K562 (cell line): Measurements from ENCODE around the gene CCN5. TPM values are rescaled to one million over a fixed set of nuclear protein-coding genes. Genes with fewer than 3 reads are reported as not detected.

ENCODE experiments used
- ATAC-seq: fragments of 200-7000 bp; cut with Tn5 transposase; 3 replicates; pipeline ENCODE4 v1.9.1; 2020; ENCODE audit warnings: moderate library complexity
- BruUV-seq: library from RNA; stranded (reverse); fragments of 400-500 nt; replicated peaks from 2 replicates; lab custom pipeline; 2021; lab: Mats Ljungman, UMichigan
- CTCF ChIA-PET: fragments of 300-600 bp; formaldehyde crosslinking; extraction: SDS; loops from one replicate; lab custom pipeline; 2021; ENCODE audit warnings: low intra/inter-chr PET ratio; lab: Yijun Ruan, JAX
- POLR2A ChIA-PET: fragments of 300-600, 350-650 bp; sonication (Branson Sonifier 250); formaldehyde crosslinking; extraction: SDS; loops from one replicate; lab custom pipeline; 2021; ENCODE audit warnings: antibody characterized with exemption, inconsistent platforms; lab: Yijun Ruan, JAX
- DNase-seq, 4 experiments: peaks; one replicate each; pipeline versions ENCODE4 v3.0.0 to v3.0.0-alpha.2; 2011 to 2018; ENCODE audit warnings: low spot score in 3 of 4, mixed read lengths in 3 of 4; ENCODE audit errors: extremely low read depth in 1 of 4
- FAIRE-seq: peaks from 2 replicates; lab custom pipeline; 2011; peaks lifted over from hg19 to GRCh38; lab: Jason Lieb, UNC
- H2AFZ ChIP-seq: 2 replicates; pipeline ENCODE4 v1.6.0; 2011; ENCODE audit warnings: low read depth, low read length, control low read depth, inconsistent platforms
- H3K27ac ChIP-seq: fragments of 200-600 bp; 3 replicates; pipeline ENCODE4 v1.8.0; 2011; ENCODE audit warnings: low read depth, mild to moderate bottlenecking, control low read depth, inconsistent platforms, low read length, moderate library complexity, mixed read lengths; ENCODE audit errors: extremely low read depth
- H3K27me3 ChIP-seq, 2 experiments: fragments of 300-600 bp in 1 of 2; 2 replicates in 1 of 2; 3 replicates in 1 of 2; pipeline versions ENCODE4 v1.6.0 to v1.8.0; 2011; ENCODE audit warnings: inconsistent platforms in 2 of 2, low read length in 2 of 2, mild to moderate bottlenecking in 1 of 2, mixed read lengths in 1 of 2, moderate library complexity in 1 of 2; ENCODE audit not compliant: control insufficient read depth in 2 of 2, insufficient read depth in 2 of 2
- H3K36me3 ChIP-seq: fragments of 300-600 bp; 3 replicates; pipeline ENCODE4 v1.8.0; 2011; ENCODE audit warnings: mild to moderate bottlenecking, low read length, inconsistent platforms; ENCODE audit not compliant: control insufficient read depth, insufficient read depth
- H3K4me1 ChIP-seq, 2 experiments: fragments of 200-600 bp in 1 of 2; replicated peaks in 1 of 2; 2 replicates in 1 of 2; 3 replicates in 1 of 2; pipeline versions ENCODE4 v1.5.1 to v1.8.0; 2011; ENCODE audit warnings: inconsistent platforms in 2 of 2, low read length in 2 of 2, mild to moderate bottlenecking in 1 of 2, mixed read lengths in 1 of 2, moderate library complexity in 1 of 2; ENCODE audit not compliant: control insufficient read depth in 2 of 2, insufficient read depth in 2 of 2
- H3K4me2 ChIP-seq: 2 replicates; pipeline ENCODE4 v1.6.1; 2011; ENCODE audit warnings: low read length, control low read depth, inconsistent platforms, mixed read lengths; ENCODE audit not compliant: insufficient read depth
- H3K4me3 ChIP-seq: fragments of 200-600 bp; sonication (generic), shearing (Covaris generic); 2 replicates; pipeline ENCODE4 v1.5.1; 2016; ENCODE audit warnings: control low read depth, inconsistent platforms
- H3K79me2 ChIP-seq: fragments of 200-600 bp; 3 replicates; pipeline ENCODE4 v1.8.0; 2011; ENCODE audit warnings: low read length, inconsistent platforms; ENCODE audit not compliant: control insufficient read depth, insufficient read depth
- H3K9ac ChIP-seq, 2 experiments: 2 replicates each; pipeline versions ENCODE4 v1.6.0 to v1.6.1; 2011; ENCODE audit warnings: low read depth in 2 of 2, low read length in 2 of 2, control low read depth in 1 of 2, inconsistent platforms in 1 of 2, mild to moderate bottlenecking in 1 of 2, mixed read lengths in 1 of 2; ENCODE audit not compliant: insufficient read depth in 1 of 2
- H3K9me1 ChIP-seq: one replicate; pipeline ENCODE4 v1.6.0; 2011; ENCODE audit warnings: inconsistent platforms, mild to moderate bottlenecking, low read length, moderate library complexity; ENCODE audit not compliant: control insufficient read depth, insufficient read depth
- H3K9me3 ChIP-seq: replicated peaks from 2 replicates; pipeline ENCODE4 v1.5.1; 2011; ENCODE audit warnings: low read depth, low read length, inconsistent platforms; ENCODE audit not compliant: control insufficient read depth, insufficient read depth
- H4K20me1 ChIP-seq: replicated peaks from 2 replicates; pipeline ENCODE4 v1.6.1; 2011; ENCODE audit warnings: low read length, inconsistent platforms, mixed read lengths; ENCODE audit not compliant: control insufficient read depth, insufficient read depth
- ADNP ChIP-seq: fragments of 200-800 bp; sonication (Bioruptor generic); IDR thresholded peaks from 2 replicates; pipeline ENCODE4 v1.6.1; 2016; ENCODE audit warnings: missing genetic modification characterization, missing compliant biosample characterization
- BCOR ChIP-seq: fragments of 450-650 bp; IDR thresholded peaks from 2 replicates; pipeline ENCODE4 v1.6.1; 2016
- CBX3 ChIP-seq, 2 experiments: IDR thresholded peaks; 1 replicate in 1 of 2; 2 replicates in 1 of 2; pipeline ENCODE4 v1.6.1; 2012; ENCODE audit warnings: inconsistent platforms in 2 of 2, low read length in 2 of 2, borderline replicate concordance in 1 of 2, control low read depth in 1 of 2
- CHD4 ChIP-seq: fragments of 200-600 bp; sonication (generic); IDR thresholded peaks from 3 replicates; pipeline ENCODE4 v1.6.1; 2012; ENCODE audit warnings: low read depth, mild to moderate bottlenecking, mixed read lengths, low read length, inconsistent platforms; ENCODE audit not compliant: insufficient read depth, insufficient replicate concordance, poor library complexity, severe bottlenecking
- KDM1A ChIP-seq, 2 experiments: fragments of 450-650 bp; IDR thresholded peaks; 2 replicates each; pipeline ENCODE4 v1.6.1; 2016; ENCODE audit warnings: mild to moderate bottlenecking in 2 of 2
- RBM25 ChIP-seq: fragments of 200-400 bp; formaldehyde crosslinking; IDR thresholded peaks from 2 replicates; pipeline ENCODE4 v1.6.1; 2018; ENCODE audit warnings: low read length, low read depth, moderate library complexity; ENCODE audit not compliant: severe bottlenecking
- SMARCA5 ChIP-seq: fragments of 450-650 bp; IDR thresholded peaks from 2 replicates; pipeline ENCODE4 v1.6.1; 2016
- ZC3H11A ChIP-seq: IDR thresholded peaks from 2 replicates; pipeline ENCODE4 v1.6.1; 2012; ENCODE audit warnings: low read depth, low read length, improper control_type of control experiment
- ZNF12 ChIP-seq: sonication (generic); formaldehyde crosslinking; IDR thresholded peaks from 2 replicates; pipeline ENCODE4 v1.4.0; 2020; ENCODE audit warnings: mild to moderate bottlenecking, missing genetic modification reagents
- ZNF134 ChIP-seq: fragments of 250-450 bp; sonication (Bioruptor Pico); conservative IDR thresholded peaks from 2 replicates; pipeline ENCODE4 v1.4.0; 2020
- ZNF316 ChIP-seq: fragments of 450-650 bp; IDR thresholded peaks from 2 replicates; pipeline ENCODE4 v1.6.1; 2016
- ZNF57 ChIP-seq: fragments of 450-650 bp; formaldehyde crosslinking; IDR thresholded peaks from 2 replicates; pipeline ENCODE4 v1.4.0; 2020; ENCODE audit warnings: mild to moderate bottlenecking, moderate library complexity
- WGBS: fragments of 100-300 bp; shearing (Covaris generic); methylation state at CpG from one replicate; pipeline ENCODE4 v1.1.6; 2016; ENCODE audit warnings: low coverage, mixed read lengths; ENCODE audit not compliant: insufficient coverage; ENCODE audit errors: missing lambda C conversion rate; 5-methylcytosine and 5-hydroxymethylcytosine counted together
- in situ Hi-C: fragments of 300-500 bp; cut with MboI; formaldehyde crosslinking; loops from 4 replicates; pipeline ENCODE4 v1.15.0; 2018; ENCODE audit warnings: inconsistent platforms, mixed read lengths
- intact Hi-C: fragments of 100-400 bp; cut with micrococcal nuclease; formaldehyde crosslinking; loops from 2 replicates; pipeline ENCODE4 v1.14.2; 2022
- polyA plus RNA-seq, 8 experiments: library from polyadenylated mRNA; depleted of rRNA in 4 of 8; stranded (reverse) in 5 of 8; unstranded in 3 of 8; fragments of >200 nt; fragmentation: Nextera tagmentation in 2 of 8; fragmentation: Illumina TruSeq in 1 of 8; extraction: Ambion mirVana in 2 of 8; extraction: Trizol in 1 of 8; gene quantifications; 2 replicates each; pipeline versions ENCODE4 v1.2.1 to v1.2.3, GENCODE V29; 2011 to 2014; ENCODE audit warnings: inconsistent platforms in 1 of 8, missing spikeins in 1 of 8
- total RNA-seq, 7 experiments: library from RNA; depleted of rRNA in 6 of 7; stranded (reverse); fragments of >200 nt in 6 of 7; fragmentation: Illumina TruSeq in 2 of 7; extraction: Trizol in 2 of 7; gene quantifications; 2 replicates each; pipeline versions ENCODE4 v1.2.1 to v1.2.3, GENCODE V29; 2011 to 2021; ENCODE audit warnings: low replicate concordance in 1 of 7
- TF ChIP-seq, protein P1 (sequence below): fragments of 450-650 bp; IDR thresholded peaks from 2 replicates; pipeline ENCODE4 v1.6.1; 2016; ENCODE audit warnings: borderline replicate concordance

The CCN5 gene
- total and polyA plus RNA-seq, 9 of the 15 experiments (the other 6 are each of a cell fraction or from before 2014, with no cell fraction given) = not detected

DNA sequence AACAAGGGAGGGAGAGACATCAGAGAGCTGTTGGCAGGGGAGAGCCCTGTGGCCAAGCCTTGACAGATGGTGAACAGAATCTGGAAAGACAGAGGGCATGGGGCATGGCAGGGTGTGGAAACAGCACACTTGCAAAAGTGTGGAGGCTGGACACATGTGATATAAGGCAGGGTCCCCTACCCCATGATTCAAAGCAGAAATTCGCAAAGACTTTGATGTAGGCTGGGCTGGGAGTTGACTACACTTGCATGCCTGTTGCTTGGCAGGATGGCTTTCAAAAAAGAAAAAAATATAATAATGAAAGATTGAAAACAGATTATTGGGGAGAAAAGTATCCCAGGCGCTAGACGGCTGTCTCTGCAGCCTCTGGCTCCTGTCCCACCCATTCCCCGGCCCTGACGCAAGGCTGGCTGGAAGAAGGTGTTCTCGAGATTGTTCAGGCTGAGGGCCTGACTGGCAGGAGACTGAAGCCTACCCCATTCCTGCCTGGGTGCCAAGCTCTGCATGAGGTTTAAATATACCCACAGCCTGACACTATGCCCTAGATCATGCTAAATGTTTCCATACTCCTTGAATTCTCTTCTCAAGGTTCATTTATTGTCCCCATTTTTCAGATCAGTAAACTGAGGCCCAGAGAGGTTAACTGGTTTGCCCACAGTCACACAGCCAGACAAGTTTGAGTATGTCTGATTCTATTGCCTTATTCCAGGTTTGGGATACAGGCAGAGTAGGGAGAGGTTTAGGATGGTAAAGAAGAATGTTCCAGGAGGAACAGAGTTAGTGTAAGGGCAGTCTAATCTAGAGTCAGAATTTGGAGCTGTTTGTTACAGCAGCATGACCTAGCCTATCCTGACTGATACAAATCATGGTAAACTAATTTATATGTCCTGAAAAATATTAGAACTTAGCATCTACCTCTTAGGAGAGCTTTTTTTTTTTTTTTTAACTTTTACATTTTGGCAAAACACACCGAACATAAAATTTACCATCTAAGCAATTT, 23.4 kb upstream of the CCN5 start:
- intact Hi-C loops (no loop called here), in situ Hi-C loops (no loop called here)
- WGBS = 4% methylated on average over 7 of the region's 7 CpGs
- Histone ChIP-seq H3K9me1 (no peaks in the 10 kb centered on the region), H2AFZ (no peak overlapping the region), H3K4me3 (no peak overlapping the region), H3K9ac (no peak overlapping the region), H3K9me3 (peaks cover 4% of the 10 kb centered on the region), H3K36me3 (no peaks in the 10 kb centered on the region), H3K4me2 (no peak overlapping the region), H3K79me2 (no peaks in the 10 kb centered on the region), H3K4me1 (no peaks in the 10 kb centered on the region), H3K27me3 (peaks cover 10 to 18% of the 10 kb centered on the region in 2 experiments; a peak in 3 of 5 replicates), H3K27ac (no peak overlapping the region), H4K20me1 (no peaks in the 10 kb centered on the region)
- peak; percentile 80 for TF ChIP-seq BCOR
- TF ChIP-seq ZNF57 (CRISPR knock-in tag) = no peak
- no peak for TF ChIP-seq ZNF134 (CRISPR knock-in tag)
- TF ChIP-seq CBX3 (IDR thresholded peaks at IDR 0.05; ENCODE audit: borderline replicate concordance in 1 of 2, low read length in 2 of 2) = 0 out of 3 replicates have a peak, but pooled peaks of 1 of the 2 experiments have one; percentile 23
- TF ChIP-seq ZNF12 (CRISPR knock-in tag) = peak; percentile 96
- TF ChIP-seq RBM25 = peak; percentile 45
- peak; percentile 66; the same call in 1 of the 2 replicates for TF ChIP-seq SMARCA5
- no peak for TF ChIP-seq ZC3H11A
- TF ChIP-seq CHD4 = peak; percentile 1
- 0 out of 2 replicates have a peak, but pooled peaks have one; percentile 13 for TF ChIP-seq ZNF316
- TF ChIP-seq KDM1A (IDR thresholded peaks at IDR 0.05) = peak in 1 of 2 experiments; percentile 46; a peak in 1 of 4 replicates
- TF ChIP-seq, protein P1, sequence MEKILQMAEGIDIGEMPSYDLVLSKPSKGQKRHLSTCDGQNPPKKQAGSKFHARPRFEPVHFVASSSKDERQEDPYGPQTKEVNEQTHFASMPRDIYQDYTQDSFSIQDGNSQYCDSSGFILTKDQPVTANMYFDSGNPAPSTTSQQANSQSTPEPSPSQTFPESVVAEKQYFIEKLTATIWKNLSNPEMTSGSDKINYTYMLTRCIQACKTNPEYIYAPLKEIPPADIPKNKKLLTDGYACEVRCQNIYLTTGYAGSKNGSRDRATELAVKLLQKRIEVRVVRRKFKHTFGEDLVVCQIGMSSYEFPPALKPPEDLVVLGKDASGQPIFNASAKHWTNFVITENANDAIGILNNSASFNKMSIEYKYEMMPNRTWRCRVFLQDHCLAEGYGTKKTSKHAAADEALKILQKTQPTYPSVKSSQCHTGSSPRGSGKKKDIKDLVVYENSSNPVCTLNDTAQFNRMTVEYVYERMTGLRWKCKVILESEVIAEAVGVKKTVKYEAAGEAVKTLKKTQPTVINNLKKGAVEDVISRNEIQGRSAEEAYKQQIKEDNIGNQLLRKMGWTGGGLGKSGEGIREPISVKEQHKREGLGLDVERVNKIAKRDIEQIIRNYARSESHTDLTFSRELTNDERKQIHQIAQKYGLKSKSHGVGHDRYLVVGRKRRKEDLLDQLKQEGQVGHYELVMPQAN = no peak
- TF ChIP-seq ADNP (tag) = peak; percentile 49; the same call in 1 of the 2 replicates
- BruUV-seq = no TSS peak
- ChIA-PET POLR2A (no interaction called here), CTCF (interaction anchor here (0.6 kb wide), 1 partner anchor 403 kb away, joined by 3 read pairs; no protein-coding TSS in a partner anchor)
- DNase-seq = no peak
- FAIRE-seq = no peak
- ATAC-seq = no peak
